HG02642 (cell line): ENCODE measurements around the gene SLC9B2.
A peak's percentile ranks its signal among the peaks of the same experiment; 100 is the strongest.
"Not testable (repeated sequence)": the region's sequence is repeated elsewhere in the genome, so short reads cannot be mapped to it uniquely, and the experiment has no call there.

Source experiments
- ATAC-seq: cut with Tn5 transposase; IDR thresholded peaks from one replicate; pipeline ENCODE4 v1.9.1; 2021; ENCODE audit warnings: mild to moderate bottlenecking; ENCODE audit not compliant: unreplicated experiment, poor library complexity

SLC9B2 gene

DNA sequence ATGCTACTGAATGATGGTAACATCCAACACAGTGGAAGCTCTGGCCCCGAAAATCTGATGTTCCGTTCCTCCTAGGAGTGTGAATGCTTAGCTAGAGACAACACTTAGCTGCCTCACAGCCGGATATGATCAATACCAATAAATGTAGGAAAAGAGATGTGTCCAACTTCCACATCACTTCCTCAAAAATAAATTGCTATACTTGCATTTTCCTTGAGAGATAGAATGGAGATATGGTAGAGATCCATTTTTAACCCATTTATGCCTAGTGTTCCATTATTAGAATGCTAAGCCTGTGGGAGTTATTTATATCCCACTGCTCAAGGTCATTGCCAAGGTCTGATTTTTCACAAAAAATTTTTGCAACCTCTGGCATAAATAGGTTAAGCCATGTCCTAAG is 51.6 kb downstream of the SLC9B2 start:
- no peak for ATAC-seq

DNA sequence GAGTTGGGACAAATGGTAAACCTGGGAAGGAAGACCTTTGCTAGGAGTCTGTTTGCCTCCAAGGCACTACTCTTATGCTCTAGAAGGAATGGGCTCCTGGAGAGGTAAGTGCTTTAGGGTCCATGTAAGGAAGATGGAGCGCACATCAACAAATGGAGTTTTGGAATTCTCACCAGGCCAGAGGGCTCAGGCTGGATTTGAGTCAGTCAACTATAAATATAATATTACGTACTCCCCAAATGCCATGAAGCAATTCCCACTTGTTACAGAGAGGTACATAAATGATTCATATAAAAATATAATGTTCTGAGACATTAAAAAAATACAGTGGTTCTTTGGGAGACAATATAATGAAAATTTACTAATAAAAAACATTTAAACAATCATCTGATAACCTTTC is 55.4 kb downstream of the SLC9B2 start:
- ATAC-seq: no peak

DNA sequence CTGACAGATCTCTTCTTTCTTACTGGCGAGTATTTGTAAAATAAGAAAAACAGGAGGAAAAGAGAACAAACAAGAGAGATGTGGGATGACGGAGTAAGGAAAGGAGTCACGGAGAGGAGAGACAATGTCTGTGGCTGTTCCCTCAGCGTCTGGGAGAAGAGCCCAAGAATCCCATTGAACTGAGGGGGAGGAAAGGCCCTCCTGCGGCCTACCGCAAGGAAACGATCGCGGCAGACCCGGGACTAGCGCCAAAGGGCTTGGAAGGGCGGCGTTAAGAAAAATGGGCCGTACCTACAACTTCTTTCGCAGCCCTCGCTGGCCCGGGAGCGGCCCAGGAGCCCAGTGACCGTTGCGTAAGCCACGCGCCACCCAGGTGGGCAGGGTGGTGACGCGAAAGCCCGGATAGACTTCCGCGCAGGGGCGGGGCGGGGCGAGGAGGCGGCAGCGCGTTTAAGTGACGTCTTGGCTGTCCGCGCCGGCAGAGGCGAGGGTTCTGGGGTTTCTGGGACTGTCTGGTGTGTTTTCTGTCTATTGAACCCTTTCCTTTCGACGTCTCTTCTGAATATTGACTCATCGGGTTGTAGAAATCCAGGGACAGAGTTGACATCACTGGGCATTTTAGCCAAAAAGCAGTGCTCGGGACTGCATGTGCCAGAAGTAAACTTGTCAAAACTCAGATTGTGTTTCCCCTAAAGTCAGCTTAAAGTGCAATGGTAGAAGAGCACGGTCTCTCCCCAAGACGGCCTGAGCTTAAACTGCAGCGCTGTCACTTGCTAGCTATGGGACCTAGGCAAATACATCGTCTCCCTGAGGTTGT is 57.0 kb downstream of the SLC9B2 start, which contains the start of gene SLC9B1:
TSS of gene SLC9B1 (minus strand) at position 398 of the 817 bp plus-strand sequence. CDS start 27,994 bp downstream, outside the sequence.
- peak; percentile 99 for ATAC-seq

DNA sequence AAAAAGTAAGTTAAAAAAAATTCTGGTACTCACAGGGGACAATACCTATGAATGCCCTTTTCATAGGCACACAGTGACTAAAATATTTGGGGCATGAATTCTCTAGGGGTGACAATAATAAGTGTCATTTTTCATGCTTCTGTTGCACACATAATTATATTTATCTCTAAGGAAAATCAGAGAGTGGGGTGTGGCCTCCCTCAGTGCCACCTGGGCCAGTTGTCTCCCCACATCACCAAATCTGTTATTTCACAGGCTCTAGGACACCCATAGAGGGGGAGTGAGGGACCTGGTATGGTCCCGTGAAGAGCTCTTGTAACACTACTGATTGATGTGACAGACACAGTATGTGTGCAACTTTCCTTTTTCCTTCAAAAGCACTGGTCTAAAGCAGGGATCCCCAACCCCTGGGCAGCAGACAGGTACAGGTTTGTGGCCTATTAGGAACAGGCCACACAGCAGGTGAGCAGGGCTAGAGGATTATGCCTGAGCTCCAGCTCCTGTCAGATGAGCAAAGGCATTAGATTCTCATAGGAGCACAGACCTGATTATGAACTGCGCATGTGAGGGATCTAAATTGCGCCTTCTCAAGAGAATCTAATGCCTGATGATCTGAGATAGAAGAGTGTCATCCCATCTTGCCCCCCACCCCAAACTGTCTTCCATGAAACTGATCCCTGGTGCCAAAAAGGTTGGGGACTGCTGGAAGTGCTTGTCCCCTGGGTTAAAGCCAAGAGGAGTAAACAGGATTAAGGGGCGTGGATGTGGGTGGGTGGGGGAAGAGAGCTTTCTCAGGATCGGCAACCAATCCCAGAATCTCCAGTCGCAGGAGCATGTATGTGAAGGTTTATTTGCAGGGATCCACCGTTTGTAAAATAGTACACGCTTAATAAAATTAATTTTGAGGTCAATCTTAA is 57.9 kb downstream of the SLC9B2 start:
- ATAC-seq: no peak

DNA sequence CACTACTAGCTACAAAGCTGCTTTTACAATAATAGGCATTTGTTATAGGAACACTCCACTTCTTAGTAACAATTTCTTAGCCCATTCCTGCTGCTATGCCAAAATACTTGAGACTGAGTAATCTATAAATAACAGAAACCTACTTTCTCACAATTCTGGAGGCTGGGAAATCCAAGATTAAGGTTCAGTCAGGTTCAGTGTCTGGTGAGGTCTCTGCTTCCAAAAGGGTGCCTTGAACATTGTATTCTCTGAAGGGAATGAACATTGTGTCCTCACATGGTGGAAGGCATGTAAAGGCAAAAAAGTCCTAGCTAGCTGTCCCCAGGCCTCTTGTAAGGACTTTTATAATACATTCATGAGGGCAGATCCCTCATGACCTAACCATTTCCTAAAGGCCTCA is 64.0 kb downstream of the SLC9B2 start:
- no peak for ATAC-seq

DNA sequence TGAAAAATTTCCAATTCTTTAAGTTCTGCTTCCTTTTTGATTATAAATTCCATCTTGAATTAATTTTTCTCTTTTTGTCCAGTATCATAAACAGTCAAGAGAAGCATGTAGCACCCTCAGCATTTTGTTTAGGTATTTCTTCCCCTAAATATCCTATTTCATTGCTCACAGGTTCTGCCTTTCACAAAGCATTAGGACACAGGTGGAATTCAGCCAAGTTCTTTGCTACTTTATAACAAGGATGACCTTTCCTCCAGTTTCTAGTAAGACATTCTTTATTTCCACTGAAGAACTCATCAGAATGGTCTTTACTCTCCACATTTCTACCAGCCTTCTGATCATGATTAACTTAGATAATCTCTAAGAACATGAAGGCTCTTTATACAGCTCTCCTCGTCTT is 64.5 kb downstream of the SLC9B2 start:
- no peak for ATAC-seq

DNA sequence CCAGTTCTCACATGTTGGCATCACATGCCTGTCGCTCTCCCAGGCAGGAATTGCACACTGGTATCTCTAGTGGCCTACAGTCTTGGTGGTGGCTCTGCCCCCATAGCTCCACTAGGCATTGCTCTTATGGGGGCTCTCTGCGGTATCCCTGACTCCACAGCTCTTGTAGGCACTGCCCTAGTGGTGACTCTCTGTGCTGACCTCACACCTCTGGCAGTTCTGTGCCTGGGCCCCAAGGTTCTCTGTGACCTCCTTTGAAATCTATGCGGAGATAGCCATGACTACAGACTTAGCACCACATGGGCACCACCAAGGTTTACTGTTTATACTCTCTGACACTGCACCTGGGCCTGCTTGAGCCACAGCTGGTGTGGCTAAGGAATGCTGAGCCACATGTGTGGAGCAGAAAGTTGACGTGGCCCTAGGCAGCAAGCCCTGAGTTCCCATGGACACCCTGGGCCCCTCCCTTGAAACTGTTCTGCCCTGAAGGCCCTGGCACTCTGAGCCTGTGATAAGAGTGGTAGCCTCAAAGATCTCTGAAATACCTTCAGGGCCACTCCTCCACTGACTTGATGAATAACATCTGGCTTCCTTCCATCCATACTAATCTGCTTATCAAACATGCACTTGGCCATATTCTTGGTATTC is 65.1 kb downstream of the SLC9B2 start:
- no peak for ATAC-seq

DNA sequence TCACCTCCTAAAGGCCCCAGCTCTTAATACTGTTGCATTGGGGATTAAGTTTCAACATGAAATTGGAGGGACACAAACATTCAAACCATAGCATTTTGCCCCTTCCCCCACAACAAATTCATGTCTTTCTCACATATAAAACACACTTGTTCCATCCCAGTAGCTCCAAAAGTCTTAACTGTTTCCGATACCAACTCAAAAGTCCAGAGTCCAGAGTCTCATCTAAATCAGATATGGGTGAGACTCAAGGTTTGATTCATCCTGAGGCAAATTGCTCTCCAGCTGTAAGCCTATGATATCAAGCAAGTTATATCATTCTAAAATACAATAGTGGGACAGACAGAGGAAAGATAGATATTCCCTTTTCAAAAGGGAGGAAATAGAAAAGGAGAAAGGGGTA is 65.8 kb downstream of the SLC9B2 start:
- ATAC-seq: no peak

DNA sequence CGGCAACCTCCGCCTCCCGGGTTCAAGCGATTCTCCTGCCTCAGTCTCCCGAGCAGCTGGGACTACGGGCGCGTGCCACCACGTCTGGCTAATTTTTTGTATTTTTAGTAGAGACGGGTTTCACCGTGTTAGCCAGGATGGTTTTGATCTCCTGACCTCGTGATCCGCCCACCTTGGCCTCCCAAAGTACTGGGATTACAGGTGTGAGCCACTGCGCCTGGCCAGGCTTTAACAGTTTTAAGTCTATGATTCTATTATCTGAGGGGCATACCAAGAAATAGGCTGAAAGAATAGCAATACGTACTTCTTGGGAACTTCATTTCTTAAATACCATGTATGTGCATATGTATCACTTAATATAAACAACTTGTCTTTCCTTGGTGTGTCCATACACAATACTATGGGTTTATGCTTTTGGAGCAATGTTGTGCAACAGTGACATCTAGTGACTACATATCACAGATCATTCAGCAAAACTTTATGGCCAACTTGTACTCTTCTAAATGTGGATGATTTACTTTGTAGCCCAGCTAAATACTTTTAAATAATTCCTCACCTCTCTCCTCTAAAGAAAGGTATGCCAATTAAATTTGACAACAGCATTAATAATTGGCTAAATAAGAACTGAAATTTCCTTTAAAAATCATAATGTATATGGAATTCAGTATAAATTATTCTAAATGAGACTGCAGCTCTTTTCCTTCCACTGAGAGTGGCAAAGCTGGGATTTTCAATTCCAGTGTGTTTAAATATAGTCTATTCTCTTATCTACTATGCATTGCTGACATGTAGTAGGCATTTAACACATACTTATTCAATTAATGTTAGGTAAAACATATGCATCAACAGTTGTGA is 67.5 kb downstream of the SLC9B2 start:
- ATAC-seq: peak; percentile 79

DNA sequence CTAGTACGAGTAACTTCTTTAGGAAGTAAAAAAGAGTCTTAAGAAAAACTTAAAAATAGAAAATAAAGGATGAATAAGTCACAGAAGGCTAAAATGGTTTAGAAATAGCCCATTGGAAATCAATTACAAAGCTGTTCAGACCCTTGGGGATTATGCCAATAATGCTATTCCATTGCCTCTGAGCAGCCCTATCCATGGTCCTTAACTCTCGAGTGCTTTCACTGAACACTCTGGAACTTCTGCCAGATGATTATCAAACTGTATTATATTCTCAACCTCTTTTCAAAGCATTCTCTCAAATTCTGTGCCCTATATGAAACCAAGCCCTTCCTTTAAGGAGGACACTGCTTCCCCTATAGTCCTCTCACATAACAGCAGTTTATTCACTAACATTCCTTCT is 74.0 kb downstream of the SLC9B2 start:
- no peak for ATAC-seq

DNA sequence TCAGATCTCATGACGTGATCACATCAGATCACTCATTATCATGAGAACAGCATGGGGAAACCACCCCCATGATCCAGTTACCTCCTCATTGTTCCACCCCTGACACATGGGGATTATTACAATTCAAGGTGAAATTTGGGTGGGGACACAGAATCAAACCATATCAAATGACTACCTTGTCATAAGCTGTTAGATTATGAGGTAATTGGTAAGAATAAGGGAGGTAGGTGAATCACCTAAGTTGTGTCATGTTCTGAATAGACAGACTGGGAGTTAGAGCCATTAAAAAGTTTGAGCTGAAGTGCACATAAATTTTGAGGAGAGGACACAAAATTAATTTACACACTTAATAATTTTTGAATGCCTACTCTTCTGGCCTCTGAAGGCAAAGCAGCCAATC is 81.8 kb downstream of the SLC9B2 start:
- no peak for ATAC-seq

DNA sequence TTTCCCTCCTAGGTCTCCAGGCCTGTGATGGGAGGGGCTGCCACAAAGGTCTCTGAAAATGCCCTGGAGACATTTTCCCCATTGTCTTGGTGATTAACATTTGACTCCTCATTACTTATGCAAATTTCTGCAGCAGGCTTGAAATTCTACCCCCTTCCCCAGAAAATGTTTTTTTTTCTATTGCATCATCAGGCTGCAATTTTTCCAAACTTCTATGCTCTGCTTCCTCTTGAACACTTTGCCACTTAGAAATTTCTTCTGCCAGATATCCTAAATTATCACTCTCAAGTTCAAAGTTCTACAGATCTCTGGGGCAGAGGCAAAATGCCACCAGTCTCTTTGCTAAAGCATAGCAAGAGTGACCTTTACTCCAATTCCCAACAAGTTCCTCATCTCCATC is 82.6 kb downstream of the SLC9B2 start:
- ATAC-seq: not testable (repeated sequence)

DNA sequence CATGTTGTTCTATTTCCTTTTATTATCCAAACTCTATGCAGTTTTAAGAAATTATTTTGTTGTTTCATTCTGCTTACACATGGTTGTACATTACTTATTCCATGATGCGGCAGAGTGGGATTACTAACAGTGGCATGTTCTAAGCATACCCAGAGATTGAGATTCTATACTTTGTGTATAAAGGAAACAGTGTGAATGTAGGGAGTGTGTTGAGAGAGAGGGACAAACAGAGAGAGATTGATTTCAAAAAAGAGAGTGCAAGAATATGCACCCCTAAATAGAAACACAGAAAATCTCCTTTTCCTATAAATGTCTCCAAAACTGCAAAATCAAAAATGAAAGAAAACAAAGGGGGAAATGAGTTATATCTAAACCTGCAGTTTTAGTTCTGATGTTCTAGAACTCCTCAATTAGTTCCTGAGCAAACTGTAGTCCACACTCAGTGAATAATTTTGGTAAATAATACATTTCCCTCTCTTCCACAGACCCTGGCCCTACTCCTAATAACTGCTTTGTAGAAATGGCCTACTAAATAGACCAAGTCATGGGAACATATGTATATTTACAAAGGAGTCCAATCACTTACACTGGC is 88.0 kb downstream of the SLC9B2 start:
- ATAC-seq: no peak

DNA sequence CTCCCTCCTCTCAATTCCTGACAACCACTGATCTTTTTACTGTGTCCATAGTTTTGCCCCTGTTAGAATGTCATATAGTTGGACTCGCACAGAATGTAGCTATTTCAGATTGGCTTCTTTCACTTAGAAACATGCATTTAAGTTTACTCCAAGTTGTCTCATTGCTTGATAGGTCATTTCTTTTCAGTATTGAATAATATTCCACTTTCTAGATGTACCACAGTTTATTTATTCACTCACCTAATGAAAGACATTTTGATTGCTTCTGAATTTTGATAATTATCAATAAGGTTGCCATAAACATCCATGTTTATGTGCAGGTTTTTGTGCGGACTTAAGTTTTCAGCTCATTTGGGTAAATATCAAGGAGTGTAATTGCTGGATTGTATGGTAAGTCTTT is 95.6 kb downstream of the SLC9B2 start:
- no peak for ATAC-seq
